HL-60 (cell line): ENCODE measurements around the gene TMEM229A.

Experiments used
- GABPA ChIP-seq: IDR thresholded peaks from 2 replicates; pipeline ENCODE4 v1.6.1; 2012; ENCODE audit warnings: low read depth
- POLR2AphosphoS5 ChIP-seq: IDR thresholded peaks from 2 replicates; pipeline ENCODE4 v1.6.1; 2012; ENCODE audit warnings: low read depth
- SPI1 ChIP-seq: IDR thresholded peaks from 2 replicates; pipeline ENCODE4 v1.6.1; 2012; ENCODE audit warnings: low read depth, mild to moderate bottlenecking, borderline replicate concordance
- TF ChIP-seq, protein P1 (sequence below): IDR thresholded peaks from one replicate; pipeline ENCODE4 v1.5.1; 2011; ENCODE audit warnings: low read length, control low read depth, inconsistent platforms; ENCODE audit not compliant: insufficient read depth
- TF ChIP-seq, protein P2 (sequence below): IDR thresholded peaks from 2 replicates; pipeline ENCODE4 v1.6.1; 2012; ENCODE audit warnings: low read depth; ENCODE audit not compliant: insufficient replicate concordance

DNA sequence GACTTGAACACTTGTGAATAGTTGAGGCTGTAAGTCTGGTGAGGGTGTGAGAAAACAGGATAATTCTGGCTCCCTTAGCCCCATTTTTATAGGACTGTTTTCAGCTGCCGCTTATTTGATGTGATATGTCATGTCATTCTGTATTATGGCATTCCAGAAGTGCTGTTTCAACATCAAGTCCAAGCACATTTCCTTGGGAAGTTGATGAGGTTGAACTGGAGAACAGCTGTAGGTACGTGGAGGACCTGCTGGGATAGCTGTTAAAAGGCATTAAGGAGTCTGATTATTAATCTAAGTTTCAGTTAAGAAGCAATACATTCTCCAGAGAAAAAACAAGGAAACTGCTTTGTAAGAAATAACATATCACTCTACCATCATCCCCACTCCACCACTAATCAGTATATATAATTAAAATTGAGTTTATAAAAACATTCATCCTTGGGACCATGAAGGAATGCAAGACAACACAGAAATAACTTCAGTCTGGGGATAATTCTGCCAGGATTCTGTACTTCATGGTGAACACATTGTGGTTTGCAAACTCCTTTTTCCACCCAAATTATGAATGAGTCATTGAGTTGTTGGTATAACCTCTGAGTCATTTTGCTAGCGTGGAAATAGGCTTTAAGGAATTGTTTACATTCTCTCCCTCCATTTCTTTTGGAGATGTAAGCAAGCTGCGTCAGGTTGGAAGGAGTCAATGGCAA lies 39.9 kb upstream of the TMEM229A start:
- TF ChIP-seq, protein P1, sequence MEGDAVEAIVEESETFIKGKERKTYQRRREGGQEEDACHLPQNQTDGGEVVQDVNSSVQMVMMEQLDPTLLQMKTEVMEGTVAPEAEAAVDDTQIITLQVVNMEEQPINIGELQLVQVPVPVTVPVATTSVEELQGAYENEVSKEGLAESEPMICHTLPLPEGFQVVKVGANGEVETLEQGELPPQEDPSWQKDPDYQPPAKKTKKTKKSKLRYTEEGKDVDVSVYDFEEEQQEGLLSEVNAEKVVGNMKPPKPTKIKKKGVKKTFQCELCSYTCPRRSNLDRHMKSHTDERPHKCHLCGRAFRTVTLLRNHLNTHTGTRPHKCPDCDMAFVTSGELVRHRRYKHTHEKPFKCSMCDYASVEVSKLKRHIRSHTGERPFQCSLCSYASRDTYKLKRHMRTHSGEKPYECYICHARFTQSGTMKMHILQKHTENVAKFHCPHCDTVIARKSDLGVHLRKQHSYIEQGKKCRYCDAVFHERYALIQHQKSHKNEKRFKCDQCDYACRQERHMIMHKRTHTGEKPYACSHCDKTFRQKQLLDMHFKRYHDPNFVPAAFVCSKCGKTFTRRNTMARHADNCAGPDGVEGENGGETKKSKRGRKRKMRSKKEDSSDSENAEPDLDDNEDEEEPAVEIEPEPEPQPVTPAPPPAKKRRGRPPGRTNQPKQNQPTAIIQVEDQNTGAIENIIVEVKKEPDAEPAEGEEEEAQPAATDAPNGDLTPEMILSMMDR, result no peak
- TF ChIP-seq POLR2AphosphoS5 (no peak), SPI1 (no peak), GABPA (no peak)
- TF ChIP-seq, protein P2, sequence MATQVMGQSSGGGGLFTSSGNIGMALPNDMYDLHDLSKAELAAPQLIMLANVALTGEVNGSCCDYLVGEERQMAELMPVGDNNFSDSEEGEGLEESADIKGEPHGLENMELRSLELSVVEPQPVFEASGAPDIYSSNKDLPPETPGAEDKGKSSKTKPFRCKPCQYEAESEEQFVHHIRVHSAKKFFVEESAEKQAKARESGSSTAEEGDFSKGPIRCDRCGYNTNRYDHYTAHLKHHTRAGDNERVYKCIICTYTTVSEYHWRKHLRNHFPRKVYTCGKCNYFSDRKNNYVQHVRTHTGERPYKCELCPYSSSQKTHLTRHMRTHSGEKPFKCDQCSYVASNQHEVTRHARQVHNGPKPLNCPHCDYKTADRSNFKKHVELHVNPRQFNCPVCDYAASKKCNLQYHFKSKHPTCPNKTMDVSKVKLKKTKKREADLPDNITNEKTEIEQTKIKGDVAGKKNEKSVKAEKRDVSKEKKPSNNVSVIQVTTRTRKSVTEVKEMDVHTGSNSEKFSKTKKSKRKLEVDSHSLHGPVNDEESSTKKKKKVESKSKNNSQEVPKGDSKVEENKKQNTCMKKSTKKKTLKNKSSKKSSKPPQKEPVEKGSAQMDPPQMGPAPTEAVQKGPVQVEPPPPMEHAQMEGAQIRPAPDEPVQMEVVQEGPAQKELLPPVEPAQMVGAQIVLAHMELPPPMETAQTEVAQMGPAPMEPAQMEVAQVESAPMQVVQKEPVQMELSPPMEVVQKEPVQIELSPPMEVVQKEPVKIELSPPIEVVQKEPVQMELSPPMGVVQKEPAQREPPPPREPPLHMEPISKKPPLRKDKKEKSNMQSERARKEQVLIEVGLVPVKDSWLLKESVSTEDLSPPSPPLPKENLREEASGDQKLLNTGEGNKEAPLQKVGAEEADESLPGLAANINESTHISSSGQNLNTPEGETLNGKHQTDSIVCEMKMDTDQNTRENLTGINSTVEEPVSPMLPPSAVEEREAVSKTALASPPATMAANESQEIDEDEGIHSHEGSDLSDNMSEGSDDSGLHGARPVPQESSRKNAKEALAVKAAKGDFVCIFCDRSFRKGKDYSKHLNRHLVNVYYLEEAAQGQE, result no peak
